Measurements from ENCODE around the gene PHF21B.

- no peak for TF ChIP-seq CEBPB (IDR thresholded peaks at IDR 0.05; ENCODE audit: low read depth, low read length)
- no peak for TF ChIP-seq CHD1 (IDR thresholded peaks at IDR 0.05; ENCODE audit: low read depth, low read length)
- TF ChIP-seq CTCF (IDR thresholded peaks at IDR 0.05; ENCODE audit: control extremely low read depth in 1 of 3, insufficient read depth in 1 of 3, low read depth in 1 of 3, low read length in 3 of 3), result no peak
- no peak for TF ChIP-seq POLR2A (IDR thresholded peaks at IDR 0.05; ENCODE audit: control extremely low read depth in 1 of 2, low read depth in 2 of 2, low read length in 2 of 2)
- no peak for TF ChIP-seq EP300 (IDR thresholded peaks at IDR 0.05; ENCODE audit: borderline replicate concordance in 1 of 2, low read depth in 2 of 2, low read length in 2 of 2)
- no peak for TF ChIP-seq EZH2 (IDR thresholded peaks at IDR 0.05; ENCODE audit: low read depth, low read length, severe bottlenecking)
- TF ChIP-seq JUND (IDR thresholded peaks at IDR 0.05; ENCODE audit: low read length), result no peak
- no peak for TF ChIP-seq ASH2L (IDR thresholded peaks at IDR 0.05; ENCODE audit: low read length)
- TF ChIP-seq CHD2 (IDR thresholded peaks at IDR 0.05; ENCODE audit: low read length), result no peak
- no peak for TF ChIP-seq RAD21 (IDR thresholded peaks at IDR 0.05 in 1 of 2, conservative IDR thresholded peaks at IDR 0.05 in 1 of 2; ENCODE audit: low read depth in 2 of 2, low read length in 2 of 2)
Measured at GRCh38 chr22:44928136-44928463, 81.7 kb downstream of the PHF21B start.

Measured in H1 (cell line).